Left renal pelvis (tissue), 4 donors: Measurements from ENCODE around the gene PPP2R3C. TPM values are rescaled to one million over a fixed set of nuclear protein-coding genes. Genes with fewer than 3 reads are reported as not detected.
A peak's percentile ranks its signal among the peaks of the same experiment; 100 is the strongest.
"Not testable (repeated sequence)": the region's sequence is repeated elsewhere in the genome, so short reads cannot be mapped to it uniquely, and the experiment has no call there.

ENCODE experiments used
- DNase-seq, 4 donors: peaks; one replicate each; pipeline ENCODE4 v3.0.0-alpha.2; 2013; ENCODE audit warnings: low read depth in 4 of 4, low spot score in 3 of 4
- polyA plus RNA-seq, 4 donors: library from polyadenylated mRNA; unstranded; fragments of 120-200 nt; gene quantifications; one replicate each; pipeline ENCODE4 v1.2.1, GENCODE V29; 2013; ENCODE audit not compliant: insufficient read length in 4 of 4

Gene PPP2R3C
- polyA plus RNA-seq, 4 donors: 42.8 to 57.2 (median 49.7) TPM

DNA sequence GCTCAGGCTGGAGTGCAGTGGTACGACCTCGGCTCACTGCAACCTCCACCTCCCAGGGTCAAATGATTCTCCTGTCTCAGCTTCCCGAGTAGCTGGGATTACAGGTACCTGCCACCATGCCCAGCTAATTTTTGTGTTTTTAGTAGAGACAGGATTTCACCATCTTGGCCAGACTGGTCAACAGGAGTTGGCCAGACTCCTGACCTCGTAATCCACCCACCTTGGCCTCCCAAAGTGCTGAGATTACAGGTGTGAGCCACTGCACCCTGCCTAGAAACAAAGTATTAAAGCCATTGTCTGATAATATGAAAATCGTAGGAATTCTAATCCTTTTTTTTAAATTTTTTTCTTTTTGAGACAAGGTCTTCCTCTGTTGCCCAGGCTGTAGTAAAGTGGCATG is 56.1 kb downstream of the PPP2R3C start:
- not testable (repeated sequence) for DNase-seq

DNA sequence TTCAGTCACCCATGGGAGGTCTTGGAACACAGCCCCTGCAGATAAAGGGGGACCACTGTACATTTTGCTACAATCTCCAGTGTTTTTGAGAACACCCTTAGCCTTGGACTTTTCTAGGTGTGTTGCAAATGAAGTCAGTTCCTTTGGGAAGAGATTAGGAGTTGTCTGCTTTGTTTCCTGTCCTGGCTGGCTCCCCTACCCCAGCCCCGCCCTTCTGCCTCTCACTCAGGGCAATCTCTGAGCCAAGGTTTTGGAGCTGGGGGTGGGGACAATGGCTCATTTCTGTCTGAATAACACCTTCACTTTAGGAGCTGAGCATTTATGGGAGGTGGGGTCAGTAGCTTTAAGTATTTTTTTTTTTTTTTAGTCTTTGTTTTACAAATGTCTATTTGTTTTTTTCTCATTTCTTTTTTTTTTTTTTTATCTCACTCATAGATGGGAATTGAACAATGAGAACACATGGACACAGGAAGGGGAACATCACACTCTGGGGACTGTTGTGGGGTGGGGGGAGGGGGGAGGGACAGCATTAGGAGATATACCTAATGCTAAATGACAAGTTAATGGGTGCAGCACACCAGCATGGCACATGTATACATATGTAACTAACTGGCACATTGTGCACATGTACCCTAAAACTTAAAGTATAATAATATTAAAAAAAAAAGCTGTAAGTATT is 60.5 kb downstream of the PPP2R3C start:
- not testable (repeated sequence) for DNase-seq

DNA sequence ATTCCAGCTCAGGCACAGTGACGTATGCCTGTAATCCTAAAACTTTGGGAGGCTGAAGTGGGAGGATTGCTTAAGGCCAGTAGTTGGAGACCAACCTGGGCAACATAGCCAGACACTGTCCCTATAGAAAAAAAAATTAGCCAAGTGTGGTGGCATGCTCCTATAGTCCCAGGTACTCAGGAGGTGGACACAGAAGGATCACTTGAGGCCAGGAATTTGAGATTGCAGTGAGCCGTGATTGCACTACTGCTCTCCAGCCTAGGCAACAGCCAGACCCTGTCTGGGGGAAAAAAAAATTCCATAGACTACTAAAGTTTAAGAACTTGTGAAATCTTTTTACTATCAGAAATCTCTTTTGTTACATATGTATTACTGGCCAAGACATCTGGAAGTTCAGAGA is 69.2 kb downstream of the PPP2R3C start:
- DNase-seq: no peak

DNA sequence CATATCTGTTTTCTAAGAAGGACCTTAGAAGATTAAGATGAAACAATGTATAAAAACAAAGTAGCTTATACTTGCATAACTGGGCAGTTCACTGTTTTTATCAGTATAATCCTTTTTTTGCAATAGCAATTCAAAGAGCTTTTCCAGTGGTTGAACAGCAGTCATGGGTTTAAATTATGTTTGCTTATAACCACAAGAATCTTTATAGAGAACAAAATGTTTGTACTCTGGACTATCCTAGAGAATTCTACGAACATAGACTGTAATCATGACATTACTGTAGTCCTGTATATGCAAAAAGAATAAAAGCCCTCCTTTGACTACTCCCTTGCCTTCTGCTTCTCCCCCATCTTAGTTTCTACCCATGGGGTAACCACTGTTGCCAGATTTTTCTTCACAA is 70.0 kb downstream of the PPP2R3C start:
- no peak for DNase-seq

DNA sequence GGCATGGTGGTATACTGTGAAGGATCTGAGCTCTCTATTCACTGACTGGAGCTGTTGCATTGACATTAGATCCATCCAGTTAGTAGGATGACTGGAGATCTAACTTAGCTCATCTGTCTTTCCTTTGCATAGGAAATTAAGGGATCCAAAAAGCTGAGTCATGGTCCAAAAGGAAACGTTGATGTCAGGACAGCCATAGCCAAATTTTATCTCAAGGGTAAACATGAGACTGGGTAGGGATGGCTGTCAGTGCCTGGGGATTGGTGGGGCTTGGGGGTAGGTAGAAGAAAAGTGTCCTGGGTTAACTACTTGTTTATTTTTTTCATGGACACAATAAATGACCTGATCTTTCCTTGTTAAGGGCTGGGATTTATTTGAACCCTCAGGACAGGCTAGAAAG is 71.1 kb downstream of the PPP2R3C start:
- no peak for DNase-seq

DNA sequence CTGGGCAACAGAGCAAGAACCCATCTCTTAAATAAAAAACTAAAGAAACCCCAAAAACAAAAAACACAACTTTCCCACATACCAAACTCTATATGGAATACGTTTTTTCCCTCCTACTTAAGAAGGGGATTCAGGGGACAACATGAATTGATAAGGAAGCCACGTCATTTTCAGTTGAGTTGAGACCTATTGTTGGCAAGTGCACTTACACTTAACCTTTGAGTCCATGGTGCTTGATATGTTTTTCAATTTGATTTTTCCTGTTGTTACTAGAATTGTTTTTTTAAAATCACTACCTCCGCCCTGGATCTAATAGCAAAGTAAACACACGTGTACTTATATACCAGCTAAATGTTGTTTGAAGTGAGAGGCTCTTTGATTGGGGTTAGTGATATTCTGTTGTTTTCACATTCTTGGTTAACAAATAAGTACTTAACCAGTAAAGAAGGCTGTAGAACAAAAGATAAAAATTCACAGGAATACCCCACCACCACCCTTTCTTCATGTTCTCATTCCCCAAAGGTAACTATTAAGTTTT is 73.7 kb downstream of the PPP2R3C start:
- no peak for DNase-seq

DNA sequence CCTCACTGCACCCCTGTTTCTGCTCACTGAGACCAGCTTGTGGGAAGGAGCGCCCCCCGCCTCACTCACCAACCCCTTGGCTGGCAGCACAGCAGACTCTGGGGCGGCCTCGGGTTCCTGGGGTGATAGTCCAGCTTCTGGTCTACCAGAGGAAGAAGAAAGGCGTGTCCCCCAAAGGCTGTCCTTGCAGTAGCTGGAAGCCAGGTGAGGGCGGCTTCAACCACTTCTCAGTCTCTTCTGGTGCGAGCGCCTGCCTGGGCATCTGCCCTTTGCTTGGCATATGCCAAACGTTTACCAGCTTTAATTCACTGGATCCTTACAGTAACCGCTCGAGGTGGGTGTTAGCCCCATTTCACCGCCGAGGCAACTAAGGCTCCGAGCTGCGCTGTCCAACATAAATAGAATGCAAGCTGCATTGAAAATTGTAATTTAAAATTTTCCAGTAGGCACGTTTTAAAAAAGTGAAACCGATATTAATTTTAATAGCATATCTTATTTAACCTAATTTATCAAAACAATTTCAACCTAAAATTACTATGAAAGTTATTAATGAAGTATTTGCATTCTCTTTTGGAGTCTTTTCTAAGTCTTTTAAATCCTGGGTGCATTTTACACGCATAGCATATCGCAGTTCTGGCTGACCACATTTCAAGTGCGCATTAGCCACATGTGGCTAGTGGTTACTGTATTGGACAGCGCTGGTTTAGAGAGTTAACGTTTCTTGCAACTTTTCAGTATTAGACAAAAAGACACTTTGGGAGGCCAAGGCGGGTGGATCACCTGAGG is 74.8 kb downstream of the PPP2R3C start:
- peak in 3 of 4 donors; percentile 21 to 23 (median 22) for DNase-seq

DNA sequence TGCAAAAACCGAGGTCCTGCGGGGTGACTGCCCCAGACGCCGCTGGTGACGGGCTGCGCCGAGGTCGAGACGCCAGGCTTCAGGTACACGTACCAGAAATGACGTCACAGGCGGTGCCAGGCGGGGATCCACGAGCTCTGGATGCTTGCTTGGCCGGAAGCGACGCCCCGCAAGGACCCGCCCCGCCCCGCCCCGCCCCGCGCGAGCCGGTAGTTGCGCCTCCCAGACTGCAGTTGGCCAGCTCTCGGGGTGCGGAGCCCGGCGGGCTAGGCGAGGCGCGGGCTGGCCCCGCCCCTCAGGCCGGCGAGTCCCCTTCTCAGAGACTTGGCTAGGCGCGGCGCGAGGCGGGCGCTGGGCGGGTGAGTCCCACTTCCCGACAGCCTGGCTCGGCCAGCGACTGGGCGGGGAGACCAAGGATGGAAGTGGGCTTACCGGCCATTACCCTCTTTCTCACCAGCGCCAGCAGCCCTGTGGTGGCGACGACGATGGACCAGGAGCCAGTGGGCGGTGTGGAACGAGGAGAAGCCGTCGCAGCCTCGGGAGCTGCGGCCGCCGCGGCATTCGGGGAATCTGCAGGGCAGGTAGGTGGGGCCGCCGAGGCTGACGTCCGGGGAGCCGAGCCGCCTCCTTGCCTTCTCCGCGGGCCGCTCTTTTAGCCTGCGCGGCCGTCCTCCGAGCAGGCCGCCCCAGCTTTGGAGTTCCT is 75.6 kb downstream of the PPP2R3C start, which contains the start of gene FAM177A1:
Gene FAM177A1 (plus strand): TSS at position 225 of the 703 bp plus-strand sequence. CDS start 192 bp downstream, at position 417.
- DNase-seq: peak; percentile 72 to 85 (median 81)

DNA sequence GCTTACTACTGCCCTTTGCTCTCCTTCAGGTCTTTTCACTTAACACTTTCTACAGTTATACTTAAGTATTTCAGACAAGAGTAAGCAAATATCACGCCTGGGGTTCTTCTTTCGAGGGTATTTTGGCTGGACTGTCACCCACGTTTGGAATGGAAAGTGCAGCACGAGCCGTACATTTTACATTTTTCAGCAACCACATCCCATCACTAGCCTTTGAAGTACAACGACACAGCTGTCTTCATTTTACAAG is 76.1 kb downstream of the PPP2R3C start:
- DNase-seq: no peak

DNA sequence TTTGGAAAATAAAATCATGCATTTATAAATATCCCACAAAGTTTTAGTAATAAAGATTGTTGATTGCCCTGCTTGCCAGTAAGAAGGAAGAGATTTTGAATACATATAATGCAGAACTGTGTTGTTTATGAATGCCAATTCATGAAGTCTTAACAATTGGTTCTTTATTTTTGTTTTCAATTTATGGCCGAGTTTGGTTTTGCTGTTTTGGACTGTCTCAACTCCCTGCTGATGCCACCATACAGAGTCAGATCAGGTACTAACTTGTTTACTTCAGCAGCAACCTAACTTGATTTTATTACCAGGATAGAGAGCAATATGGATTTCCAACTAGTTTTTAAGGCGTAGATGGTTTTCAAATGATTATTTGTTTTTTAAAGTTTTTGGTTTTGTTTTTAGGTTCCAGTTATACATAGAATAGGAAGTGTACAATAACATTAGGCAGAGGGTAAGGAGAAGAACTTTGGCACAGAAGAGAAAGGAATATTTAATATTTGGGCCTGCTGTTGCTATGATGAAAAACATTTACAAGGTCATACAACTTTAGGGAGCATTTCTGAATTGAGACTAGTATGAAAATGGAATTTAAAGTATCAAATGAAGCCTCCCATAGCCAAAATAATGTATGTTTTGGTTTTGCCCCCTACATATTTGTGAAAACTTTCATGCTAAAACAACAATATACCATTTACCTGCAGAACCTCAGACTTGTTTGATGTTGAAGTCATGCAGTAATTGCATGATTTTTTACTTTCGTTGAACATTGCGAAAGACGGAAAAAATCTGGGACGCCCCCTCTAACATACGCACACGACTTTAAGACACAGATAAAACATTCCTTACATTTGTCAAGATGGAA is 76.6 kb downstream of the PPP2R3C start:
- peak in 1 of 4 donors; percentile 36 for DNase-seq

DNA sequence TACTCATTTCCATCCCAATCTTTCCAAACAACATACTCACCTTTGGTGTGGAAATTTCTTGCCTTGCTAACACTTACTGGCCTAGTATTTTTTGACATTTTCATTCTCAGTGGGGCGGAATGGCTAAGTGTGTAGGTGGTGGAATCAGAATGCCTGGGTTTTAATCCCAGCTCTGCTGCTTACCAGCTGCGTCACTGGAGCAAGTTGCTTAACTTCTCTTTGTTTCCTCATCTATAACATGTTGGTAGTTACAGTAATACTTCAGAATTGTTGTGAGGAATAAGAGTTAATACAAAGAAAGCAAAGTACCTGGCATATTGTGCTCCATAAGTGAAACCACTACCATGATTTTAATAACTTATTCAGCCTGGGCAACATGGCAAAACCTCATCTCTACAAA is 78.7 kb downstream of the PPP2R3C start:
- DNase-seq: no peak

DNA sequence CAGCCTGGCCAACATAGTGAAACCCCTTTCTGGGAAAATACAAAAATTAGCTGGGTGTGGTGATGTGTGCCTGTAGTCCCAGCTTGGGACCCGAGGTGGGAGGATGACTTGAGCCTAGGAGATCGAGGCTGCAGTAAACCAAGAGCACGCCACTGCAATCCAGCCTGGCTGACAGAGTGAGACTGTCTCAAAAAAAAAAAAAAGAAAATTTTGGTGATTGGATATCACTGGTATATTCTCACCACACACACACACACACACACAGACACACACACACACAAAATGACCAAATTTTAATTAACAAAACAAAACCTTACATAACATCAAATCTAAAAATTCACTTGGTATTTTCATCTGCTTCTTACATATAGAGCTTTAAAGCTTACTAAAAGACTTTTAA is 79.2 kb downstream of the PPP2R3C start:
- DNase-seq: no peak

DNA sequence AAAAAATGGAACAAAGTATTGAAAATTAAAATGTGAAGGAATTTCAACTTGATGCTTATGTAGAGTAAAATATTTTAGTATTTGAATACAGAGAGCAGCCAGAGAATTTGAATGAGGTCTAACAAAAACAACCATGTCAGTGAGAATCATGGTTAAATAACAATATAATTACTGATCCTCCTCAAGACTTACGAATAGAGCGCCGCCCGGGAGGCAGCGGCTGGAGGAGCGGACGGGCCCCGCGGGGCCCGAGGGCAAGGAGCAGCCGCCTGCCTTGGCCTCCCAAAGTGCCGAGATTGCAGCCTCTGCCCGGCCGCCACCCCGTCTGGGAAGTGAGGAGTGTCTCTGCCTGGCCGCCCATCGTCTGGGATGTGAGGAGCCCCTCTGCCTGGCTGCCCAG is 83.5 kb downstream of the PPP2R3C start:
- DNase-seq: not testable (repeated sequence)

Other genes starting within 250 kb of the PPP2R3C start
- gene BAZ1A, start 246.6 kb downstream of the PPP2R3C start, polyA plus RNA-seq: 10 to 100 TPM; 15.3 to 32.5 (median 27.9) TPM
- gene SRP54, start 139.0 kb downstream of the PPP2R3C start, polyA plus RNA-seq: 10 to 100 TPM; 53.7 to 76.9 (median 73.0) TPM
- gene FAM177A1, start 75.7 kb downstream of the PPP2R3C start, polyA plus RNA-seq: 10 to 100 TPM; 41.0 to 71.3 (median 56.3) TPM
- 10 to 100 TPM; 21.0 to 33.4 (median 29.9) TPM for gene PRORP, start 562 bp upstream of the PPP2R3C start, polyA plus RNA-seq
- gene PSMA6, start 170.4 kb upstream of the PPP2R3C start, polyA plus RNA-seq: 100 to 1,000 TPM; 126 to 196 (median 175) TPM